NCI-H345 treated with DMSO at 0.1 percent for 48 hours (cell line): ENCODE data around the gene KRTAP20-1.

Source experiments
- DNase-seq: peaks from one replicate; lab custom pipeline; 2025; ENCODE audit not compliant: unreplicated experiment; lab: John Stamatoyannopoulos, UW

Gene KRTAP20-1, protein sequence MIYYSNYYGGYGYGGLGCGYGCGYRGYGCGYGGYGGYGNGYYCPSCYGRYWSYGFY

GRCh38 chr21:30616125-30616524, at the start of gene KRTAP20-1:
Gene KRTAP20-1 (plus strand): TSS chr21:30616425. CDS start chr21:30616455, 30 bp downstream.
- no peak for DNase-seq

- no peak for DNase-seq
Observed at GRCh38 chr21:30567617-30568016, 48.6 kb upstream of the KRTAP20-1 start.

GRCh38 chr21:30577766-30578165, 38.5 kb upstream of the KRTAP20-1 start:
- DNase-seq, result no peak

DNA sequence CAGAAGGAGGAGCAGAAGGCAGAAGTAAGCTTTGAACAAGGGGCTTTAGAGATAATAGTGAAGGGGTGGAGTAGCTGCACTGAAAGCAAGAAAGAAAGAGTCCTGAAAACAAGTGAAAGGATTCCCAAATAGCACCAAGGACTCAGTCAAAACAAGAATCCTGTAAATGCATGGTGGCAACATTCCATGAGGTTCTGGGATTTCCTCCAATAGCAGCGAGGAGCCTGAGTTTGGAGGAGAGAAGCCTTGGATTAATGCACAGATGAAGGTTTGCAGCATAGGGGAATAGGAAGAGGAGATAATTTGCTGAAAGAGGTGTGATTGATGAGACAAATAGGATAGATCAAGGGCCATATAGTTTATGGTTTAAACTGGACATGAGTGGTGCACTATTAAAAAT, 36.9 kb upstream of the KRTAP20-1 start:
- DNase-seq, result no peak

- DNase-seq, result no peak
Observed at GRCh38 chr21:30580132-30580531, 36.1 kb upstream of the KRTAP20-1 start.

DNA sequence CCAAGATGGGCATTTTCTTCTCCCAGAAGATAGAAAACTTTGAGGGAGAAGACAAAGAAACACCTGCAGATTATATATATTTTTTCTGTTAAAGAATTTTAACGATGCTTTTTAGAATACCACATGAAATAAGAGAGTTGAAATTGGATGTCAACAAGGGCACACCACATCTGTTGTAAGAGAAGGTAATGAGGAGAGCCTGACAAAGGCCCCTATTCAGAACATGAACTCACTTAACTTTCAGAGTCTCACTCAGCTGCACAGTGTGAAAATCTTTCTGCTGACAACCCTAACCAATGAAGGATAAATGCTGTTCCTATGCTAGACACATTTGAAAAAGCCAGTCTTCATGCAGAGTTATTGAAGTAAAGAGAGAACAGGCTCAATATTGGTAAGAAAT, 33.4 kb upstream of the KRTAP20-1 start:
- DNase-seq, result no peak

- DNase-seq, result no peak
Observed at GRCh38 chr21:30590297-30590696, 25.9 kb upstream of the KRTAP20-1 start, which contains the start of gene KRTAP22-2. Gene KRTAP22-2 (minus strand): TSS chr21:30590397.

DNA sequence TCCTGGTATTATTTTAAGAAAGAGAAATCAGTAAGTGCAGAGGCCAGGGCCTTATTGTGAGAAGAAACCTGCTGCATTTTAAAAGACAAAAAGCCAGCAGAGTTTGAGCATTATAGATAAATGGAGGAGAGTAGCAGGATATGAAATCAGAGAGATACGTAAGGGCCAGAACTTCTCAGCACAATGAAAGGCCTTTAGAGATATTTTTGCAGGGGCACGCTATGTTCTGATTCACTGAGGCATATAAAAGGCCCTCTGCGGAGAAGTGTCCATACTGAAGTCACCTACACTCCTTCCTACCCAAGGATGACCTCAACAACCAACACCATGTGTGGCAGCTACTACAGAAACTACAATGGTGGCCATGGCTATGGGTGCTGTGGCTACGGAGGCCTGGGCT, 24.1 kb upstream of the KRTAP20-1 start, which contains the start of gene KRTAP6-3:
Gene KRTAP6-3 (plus strand): TSS at position 301 of the 400 bp plus-strand sequence. CDS start 6 bp downstream, at position 307.
- no peak for DNase-seq

DNA sequence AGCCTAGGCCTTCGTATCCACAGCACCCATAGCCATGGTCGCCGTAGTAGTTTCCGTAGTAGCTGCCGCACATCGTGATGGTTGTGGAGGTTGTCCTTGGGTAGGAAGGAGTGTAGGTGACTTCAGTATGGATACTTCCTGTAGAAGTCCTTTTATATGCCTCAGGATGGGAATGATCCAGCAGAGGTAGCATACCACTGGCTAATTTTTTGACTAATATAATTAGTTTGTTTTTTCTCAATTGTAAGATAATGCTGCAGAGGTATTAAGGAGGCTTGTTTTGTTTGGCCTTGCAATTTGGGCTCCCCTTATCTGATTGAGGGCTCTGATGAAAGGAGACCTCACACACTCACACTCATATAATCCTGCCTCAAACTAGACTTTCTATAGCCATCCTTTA, 17.4 kb upstream of the KRTAP20-1 start, which contains the start of gene KRTAP6-2:
Gene KRTAP6-2 (minus strand): TSS at position 101 of the 400 bp plus-strand sequence. CDS start 28 bp downstream, at position 73.
- DNase-seq, result no peak

GRCh38 chr21:30600787-30601186, 15.4 kb upstream of the KRTAP20-1 start, which contains the start of gene KRTAP22-1:
Gene KRTAP22-1 (plus strand): TSS chr21:30601087.
- DNase-seq, result no peak

GRCh38 chr21:30605968-30606367, 10.3 kb upstream of the KRTAP20-1 start:
- no peak for DNase-seq

GRCh38 chr21:30612132-30612531, 4.1 kb upstream of the KRTAP20-1 start:
- no peak for DNase-seq

DNA sequence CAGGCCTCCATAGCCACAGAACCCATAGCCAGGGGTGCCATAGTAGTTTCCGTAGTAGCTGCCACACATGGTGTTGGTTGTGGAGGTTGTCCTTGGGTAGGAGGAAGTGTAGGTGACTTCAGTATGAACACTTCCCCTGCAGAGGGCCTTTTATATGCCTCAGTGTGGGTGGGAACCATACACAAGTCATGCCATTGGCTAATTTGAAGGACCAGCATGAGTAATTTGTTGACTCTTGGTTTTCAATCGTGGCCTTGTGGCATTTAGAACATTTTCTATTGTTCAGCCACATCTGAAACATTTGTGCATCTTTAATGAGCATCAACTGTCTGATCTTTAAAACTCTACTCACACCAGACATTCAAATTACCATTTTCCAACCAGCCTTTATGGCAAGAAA, 2.4 kb upstream of the KRTAP20-1 start, which contains the start of gene KRTAP6-1:
Gene KRTAP6-1 (minus strand): TSS at position 95 of the 400 bp plus-strand sequence. CDS start 26 bp downstream, at position 69.
- DNase-seq, result no peak

DNA sequence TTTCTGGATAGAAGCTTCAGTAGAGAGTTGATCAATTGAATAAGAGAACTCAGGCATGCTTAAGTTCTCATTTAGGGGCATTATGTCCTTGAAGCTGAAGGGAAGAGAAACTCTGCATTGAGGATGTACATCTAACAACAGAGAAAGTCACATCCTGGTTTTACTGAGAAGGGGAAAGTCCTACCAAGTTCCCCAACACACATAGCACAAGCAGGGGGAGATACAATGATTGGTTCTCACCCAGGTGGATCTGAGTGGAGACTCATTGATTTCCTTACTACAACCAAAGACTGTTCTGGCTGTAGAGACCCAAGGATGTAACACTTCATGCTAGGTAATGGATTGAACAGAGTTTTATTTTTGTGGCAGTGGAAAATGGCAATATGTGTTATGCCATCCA, 1.0 kb upstream of the KRTAP20-1 start:
- no peak for DNase-seq

DNA sequence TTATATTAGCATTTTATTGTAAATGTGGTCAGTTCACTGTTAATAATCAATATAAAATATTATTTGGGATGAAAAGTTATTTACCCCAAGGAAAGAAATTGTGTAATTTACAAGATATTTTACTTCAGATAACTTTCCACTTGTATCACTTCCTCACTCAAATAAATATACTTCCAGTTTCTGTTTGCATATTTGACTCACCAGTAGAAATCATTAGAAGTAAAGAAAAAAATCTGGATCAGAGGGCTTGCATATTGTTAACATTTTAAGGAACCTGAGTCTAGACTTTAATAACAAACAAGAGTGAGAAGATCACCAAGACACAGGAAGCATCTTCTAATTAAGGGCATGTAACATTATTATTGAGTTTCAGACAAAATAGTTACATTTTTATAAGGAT, 3.9 kb downstream of the KRTAP20-1 start:
- DNase-seq, result no peak

DNA sequence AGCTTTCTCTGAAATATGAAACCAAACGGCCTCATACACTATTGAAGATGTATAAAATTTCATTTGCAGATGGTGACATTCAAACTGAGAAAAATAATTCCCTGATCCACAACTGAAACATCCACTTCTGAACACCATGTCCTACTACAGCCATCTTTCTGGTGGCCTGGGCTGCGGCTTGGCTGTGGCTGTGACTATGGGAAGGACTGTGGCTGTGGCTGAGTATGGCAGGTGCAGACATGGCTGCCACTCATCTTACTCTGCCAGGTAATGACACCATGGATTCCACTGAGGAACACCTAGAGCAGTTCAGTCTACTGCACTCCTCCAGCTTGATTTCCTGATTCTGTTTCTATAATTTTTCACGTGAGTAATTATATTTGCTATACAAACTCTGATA, 4.3 kb downstream of the KRTAP20-1 start, which contains the start of gene KRTAP20-4:
Gene KRTAP20-4 (plus strand): TSS at position 106 of the 400 bp plus-strand sequence.
- no peak for DNase-seq

DNA sequence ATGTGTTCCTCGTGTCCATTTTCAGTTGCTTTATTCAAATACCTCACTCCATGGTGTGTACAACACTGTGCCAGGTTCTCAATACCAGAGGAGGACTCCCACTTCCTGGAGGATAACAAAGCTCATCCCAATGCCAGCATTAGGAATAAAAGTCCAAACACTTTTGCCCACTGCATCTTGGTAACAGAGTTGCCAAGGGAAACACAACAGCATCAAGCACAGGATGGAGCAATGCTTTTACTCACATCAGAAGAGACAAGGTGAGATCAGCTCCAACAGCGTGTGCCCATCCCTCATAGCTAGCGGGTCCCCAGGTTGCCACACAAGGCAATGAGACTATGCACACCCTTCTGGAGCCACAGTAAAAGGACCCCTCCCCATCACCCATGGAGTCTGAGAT, 7.1 kb downstream of the KRTAP20-1 start:
- no peak for DNase-seq

GRCh38 chr21:30625449-30626165, 9.4 kb downstream of the KRTAP20-1 start:
- no peak for DNase-seq

DNA sequence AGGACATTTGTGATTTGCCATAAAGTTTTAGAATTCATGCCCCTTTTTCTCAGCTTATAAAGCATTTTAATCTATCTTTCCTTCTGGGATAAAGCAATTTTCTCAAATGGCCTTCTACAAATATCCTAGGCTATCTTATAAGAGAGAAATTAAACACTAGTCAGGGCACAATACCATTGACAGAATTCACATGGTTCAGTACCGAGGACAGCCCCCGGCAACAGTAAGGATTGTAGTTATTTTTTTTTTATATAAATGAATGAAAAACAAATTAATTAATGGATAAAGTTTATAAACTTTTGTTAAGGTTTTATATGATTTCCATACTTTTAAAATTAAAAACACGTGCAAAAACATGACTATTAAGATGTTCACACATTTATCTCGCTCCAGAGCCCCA, 11.9 kb downstream of the KRTAP20-1 start:
- no peak for DNase-seq

GRCh38 chr21:30629200-30629599, 13.0 kb downstream of the KRTAP20-1 start:
- DNase-seq, result no peak

GRCh38 chr21:30634906-30635305, 18.7 kb downstream of the KRTAP20-1 start, which contains the start of gene KRTAP20-2:
Gene KRTAP20-2 (plus strand): TSS chr21:30635206. CDS start chr21:30635264, 58 bp downstream.
- DNase-seq, result no peak

DNA sequence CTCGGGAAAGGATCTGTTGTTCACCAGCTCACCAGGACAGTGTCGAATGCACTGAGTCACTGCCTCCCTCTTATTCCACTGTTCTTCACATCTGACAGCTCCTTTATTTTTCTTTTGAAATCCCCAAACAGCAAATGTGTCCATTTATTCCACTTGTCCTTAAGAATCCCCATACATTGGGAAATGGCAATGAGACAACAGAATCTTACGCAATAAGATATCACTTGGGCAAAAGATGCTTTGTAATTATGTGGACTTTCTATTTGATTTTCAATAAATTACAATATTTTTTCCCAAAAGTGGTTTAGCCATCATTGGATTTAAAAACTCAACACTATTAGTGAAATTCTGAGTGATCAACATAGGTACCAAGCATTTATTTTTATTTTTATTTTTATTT, 22.5 kb downstream of the KRTAP20-1 start:
- no peak for DNase-seq
